Upper lobe of left lung (tissue), 4 donors: Measurements from ENCODE around the gene HEATR5A.
A peak's percentile ranks its signal among the peaks of the same experiment; 100 is the strongest.

ENCODE experiments used
- CTCF ChIP-seq, 6 experiments: fragments of 450-650 bp in 4 of 6; fragments of 200-600 bp in 2 of 6; sonication (generic) in 2 of 6; IDR thresholded peaks; one replicate each; pipeline ENCODE4 v1.5.1; 2016 to 2019; ENCODE audit warnings: antibody characterized with exemption in 6 of 6
- POLR2A ChIP-seq, 4 donors: fragments of 450-650 bp; IDR thresholded peaks; one replicate each; pipeline ENCODE4 v1.5.1; 2016 to 2017; ENCODE audit warnings: antibody characterized with exemption in 4 of 4, mild to moderate bottlenecking in 2 of 4
- POLR2AphosphoS5 ChIP-seq, 2 donors: sonication (generic); formaldehyde crosslinking; IDR thresholded peaks; one replicate each; pipeline ENCODE4 v1.5.1; 2017; ENCODE audit warnings: antibody characterized with exemption in 2 of 2

DNA sequence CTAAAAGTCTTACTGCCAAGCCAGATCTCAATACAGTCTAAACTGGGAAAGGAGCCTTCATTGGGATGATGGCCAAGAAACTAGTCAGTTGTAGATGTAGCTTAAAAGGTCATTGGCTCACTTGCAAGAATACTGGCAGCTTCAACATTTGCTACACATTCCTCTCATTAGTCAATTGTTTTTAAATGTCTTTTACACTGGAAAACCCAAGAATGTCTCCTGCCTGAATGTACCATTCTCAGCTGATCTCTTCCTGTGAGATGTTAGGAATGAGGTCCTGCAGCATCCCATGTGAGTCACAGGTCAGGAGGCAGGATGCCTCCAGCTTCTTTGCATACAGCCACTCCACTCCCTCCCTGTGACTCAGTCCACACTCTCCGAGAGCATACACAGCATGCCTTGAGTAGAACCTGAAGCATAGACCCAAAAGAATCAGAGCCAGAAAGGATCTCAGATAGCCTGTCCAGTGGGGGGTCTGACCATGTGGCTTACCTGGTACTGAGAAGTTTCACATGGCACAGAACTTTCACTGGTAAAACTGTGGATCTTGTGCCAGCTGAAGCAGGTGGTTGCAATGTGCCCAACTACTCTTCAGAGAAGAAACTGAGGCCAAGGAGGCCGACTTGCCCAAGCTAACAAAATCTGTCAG lies 156.7 kb downstream of the HEATR5A start:
- TF ChIP-seq CTCF (IDR thresholded peaks at IDR 0.05) = no peak
- TF ChIP-seq POLR2A (IDR thresholded peaks at IDR 0.05) = no peak
- peak; percentile 39 to 64 for TF ChIP-seq POLR2AphosphoS5 (IDR thresholded peaks at IDR 0.05)
